Astrocyte (in vitro differentiated cells and primary cell): ENCODE results near the gene DNLZ.

Experiments
- EZH2 ChIP-seq: IDR thresholded peaks from 2 replicates; pipeline ENCODE4 v1.6.1; 2012; ENCODE audit warnings: mild to moderate bottlenecking, low read length, inconsistent platforms; ENCODE audit not compliant: insufficient read depth
- TF ChIP-seq, protein P1 (sequence below): IDR thresholded peaks from 2 replicates; pipeline ENCODE4 v1.5.1; 2011; ENCODE audit warnings: low read depth, mild to moderate bottlenecking, inconsistent platforms, low read length, moderate library complexity; ENCODE audit not compliant: insufficient read depth

DNA sequence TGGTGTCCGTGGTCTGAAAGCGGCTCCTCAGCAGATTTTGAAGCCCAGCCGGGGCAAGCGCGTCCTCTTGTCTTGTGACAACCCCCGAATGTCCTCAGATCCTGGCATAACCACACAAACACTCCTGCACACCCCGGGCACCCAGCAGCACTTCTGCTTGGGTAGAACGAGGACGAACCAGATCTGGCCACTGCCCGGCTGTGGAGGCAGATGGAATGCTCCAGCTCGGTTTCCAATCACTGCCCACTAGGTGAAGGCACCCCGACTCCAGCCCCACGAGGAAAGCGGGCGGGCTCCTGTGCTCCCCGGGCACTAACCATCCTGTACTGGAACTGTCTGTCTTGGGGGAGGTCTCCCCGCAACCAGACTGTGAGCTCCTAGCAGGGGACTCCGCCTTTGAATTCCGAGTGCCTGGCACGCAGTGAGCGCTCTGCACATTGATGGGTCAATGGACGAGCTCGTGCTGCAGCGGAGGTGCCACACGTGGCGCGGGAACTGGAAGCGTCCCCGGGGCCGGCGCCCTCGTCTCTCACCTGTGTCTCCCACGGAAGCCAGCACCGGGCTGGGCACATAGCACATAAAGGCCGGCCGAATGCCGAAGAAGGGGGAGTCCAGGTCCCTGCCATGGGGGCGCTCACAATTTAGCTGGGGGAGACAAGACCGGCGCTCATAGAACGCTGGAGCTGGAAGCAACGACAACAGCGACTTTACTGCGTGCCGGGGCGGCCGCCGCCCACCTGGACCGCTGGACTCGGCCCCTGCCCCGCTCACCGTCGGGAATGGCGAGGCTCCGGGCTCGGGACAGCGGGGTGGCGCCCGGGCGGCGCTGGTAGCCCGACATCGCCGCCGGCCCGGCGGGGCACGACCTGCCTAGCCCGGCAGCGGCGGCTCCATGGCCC, 46.3 kb upstream of the DNLZ start:
- TF ChIP-seq, protein P1, sequence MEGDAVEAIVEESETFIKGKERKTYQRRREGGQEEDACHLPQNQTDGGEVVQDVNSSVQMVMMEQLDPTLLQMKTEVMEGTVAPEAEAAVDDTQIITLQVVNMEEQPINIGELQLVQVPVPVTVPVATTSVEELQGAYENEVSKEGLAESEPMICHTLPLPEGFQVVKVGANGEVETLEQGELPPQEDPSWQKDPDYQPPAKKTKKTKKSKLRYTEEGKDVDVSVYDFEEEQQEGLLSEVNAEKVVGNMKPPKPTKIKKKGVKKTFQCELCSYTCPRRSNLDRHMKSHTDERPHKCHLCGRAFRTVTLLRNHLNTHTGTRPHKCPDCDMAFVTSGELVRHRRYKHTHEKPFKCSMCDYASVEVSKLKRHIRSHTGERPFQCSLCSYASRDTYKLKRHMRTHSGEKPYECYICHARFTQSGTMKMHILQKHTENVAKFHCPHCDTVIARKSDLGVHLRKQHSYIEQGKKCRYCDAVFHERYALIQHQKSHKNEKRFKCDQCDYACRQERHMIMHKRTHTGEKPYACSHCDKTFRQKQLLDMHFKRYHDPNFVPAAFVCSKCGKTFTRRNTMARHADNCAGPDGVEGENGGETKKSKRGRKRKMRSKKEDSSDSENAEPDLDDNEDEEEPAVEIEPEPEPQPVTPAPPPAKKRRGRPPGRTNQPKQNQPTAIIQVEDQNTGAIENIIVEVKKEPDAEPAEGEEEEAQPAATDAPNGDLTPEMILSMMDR: no peak
- no peak for TF ChIP-seq EZH2
